ENCODE data around the gene ZDHHC1. TPM values are rescaled to one million over a fixed set of nuclear protein-coding genes. Genes with fewer than 3 reads are reported as not detected.

ZDHHC1 gene
- total RNA-seq, 2 experiments from 2014 or later: 0.36 to 0.40 TPM

DNA sequence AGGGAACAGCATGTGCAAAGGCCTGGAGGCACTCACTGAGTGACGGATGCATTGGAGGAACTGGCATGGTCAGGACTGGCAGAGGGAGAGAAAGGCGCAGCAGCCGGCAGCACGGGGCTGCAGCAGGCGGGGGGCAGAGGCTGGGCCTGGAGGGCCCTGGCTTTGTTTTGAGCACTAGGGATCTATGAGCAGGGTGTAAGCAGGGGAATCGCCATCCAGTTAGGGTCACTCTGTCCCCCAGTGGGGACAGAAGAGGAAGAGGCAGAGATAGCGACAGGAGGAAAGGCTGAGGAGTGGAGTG, 28.8 kb upstream of the ZDHHC1 start:
- H3K27ac Mint-ChIP-seq: no peak overlapping the region
- peaks cover 4% of the 10 kb centered on the region for H3K36me3 Mint-ChIP-seq
- H3K27me3 Mint-ChIP-seq: no peaks in the 10 kb centered on the region
- no peaks in the 10 kb centered on the region for H3K9me3 Mint-ChIP-seq
- no peak overlapping the region for H3K4me3 Mint-ChIP-seq
- ATAC-seq (ENCODE audit: low read depth) (no peak), DNase-seq (no peak)
- POLR2A ChIA-PET: no interaction called here
- H3K4me1 Mint-ChIP-seq: peaks cover 2% of the 10 kb centered on the region

DNA sequence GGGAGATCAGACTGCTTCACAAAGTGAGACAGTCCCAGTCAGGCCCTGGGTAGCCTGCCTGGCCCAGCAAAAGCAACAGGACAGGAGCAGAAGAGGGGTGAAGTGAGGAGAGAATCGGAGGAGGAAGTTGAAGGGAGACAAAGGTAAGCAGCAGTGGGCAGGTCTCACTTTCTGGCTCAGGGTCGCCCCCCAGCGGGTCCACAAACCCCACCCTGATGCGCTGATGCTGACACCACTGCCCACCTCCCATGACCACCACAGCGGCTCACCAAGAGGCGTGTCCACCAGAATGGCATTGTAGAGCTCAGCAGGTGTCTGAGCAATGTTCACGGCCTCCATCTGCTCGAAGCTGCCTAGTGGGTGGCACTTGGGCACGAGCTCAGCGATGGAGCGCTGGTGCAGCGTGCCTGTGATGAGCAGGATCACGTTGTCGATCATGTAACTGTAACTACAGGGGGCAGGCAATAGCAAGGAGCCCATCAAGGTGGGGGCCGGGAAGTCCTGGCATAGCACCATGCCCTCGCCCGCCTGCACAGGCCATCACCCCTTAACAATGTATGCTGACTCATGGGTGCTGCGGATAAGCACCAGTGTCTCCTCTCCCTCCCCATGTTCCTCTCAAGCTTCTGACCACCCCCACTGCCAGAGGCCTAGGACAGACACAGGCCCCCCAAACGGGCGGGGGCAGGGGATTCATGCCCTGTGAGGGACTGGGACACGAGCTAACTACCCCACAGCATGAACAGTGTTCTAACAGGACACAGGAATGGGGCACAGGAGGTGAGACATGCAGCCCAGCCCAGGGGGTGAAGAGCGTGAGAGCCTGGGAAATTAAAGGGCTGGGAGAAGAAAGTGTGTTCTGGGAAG, 28.2 kb upstream of the ZDHHC1 start:
- Mint-ChIP-seq H3K4me3 (no peak overlapping the region), H3K9me3 (no peaks in the 10 kb centered on the region), H3K36me3 (peaks cover 4% of the 10 kb centered on the region), H3K27me3 (no peaks in the 10 kb centered on the region), H3K27ac (no peak overlapping the region), H3K4me1 (peaks cover 2% of the 10 kb centered on the region)
- ATAC-seq (ENCODE audit: low read depth) (no peak), DNase-seq (no peak)
- POLR2A ChIA-PET: no interaction called here

DNA sequence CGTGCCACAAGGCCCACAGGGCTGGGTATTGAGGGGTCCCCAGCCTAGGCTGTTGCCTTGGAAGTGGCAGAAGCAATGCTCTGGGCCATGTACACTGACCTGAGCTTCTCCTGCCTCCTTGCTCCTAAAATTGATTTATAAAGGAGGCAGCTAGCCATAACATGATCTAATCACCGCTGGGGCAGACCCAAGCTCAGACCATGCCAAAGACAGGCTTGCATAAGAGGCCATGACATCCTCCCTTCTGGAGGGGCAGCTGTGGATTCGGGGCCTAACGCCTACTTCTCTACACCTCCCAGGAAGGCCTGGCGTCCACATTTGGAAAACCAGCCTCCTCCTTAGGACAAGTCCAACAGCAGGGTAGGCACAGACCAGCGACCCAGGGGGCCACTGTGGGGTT, 27.0 kb upstream of the ZDHHC1 start:
- POLR2A ChIA-PET: no interaction called here
- DNase-seq: no peak
- Mint-ChIP-seq H3K4me1 (peaks cover 2% of the 10 kb centered on the region), H3K36me3 (peaks cover 9% of the 10 kb centered on the region), H3K27ac (no peak overlapping the region), H3K4me3 (no peak overlapping the region), H3K9me3 (no peaks in the 10 kb centered on the region), H3K27me3 (no peaks in the 10 kb centered on the region)
- no peak for ATAC-seq (ENCODE audit: low read depth)

GRCh38 chr16:67442581-67443255, 26.4 kb upstream of the ZDHHC1 start:
- Mint-ChIP-seq H3K36me3 (peaks cover 10% of the 10 kb centered on the region), H3K27ac (no peak overlapping the region), H3K4me3 (no peak overlapping the region), H3K4me1 (peaks cover 2% of the 10 kb centered on the region), H3K27me3 (no peaks in the 10 kb centered on the region), H3K9me3 (no peaks in the 10 kb centered on the region)
- POLR2A ChIA-PET: no interaction called here
- DNase-seq: no peak
- no peak for ATAC-seq (ENCODE audit: low read depth)

- POLR2A ChIA-PET: no interaction called here
- Mint-ChIP-seq H3K4me1 (peaks cover 2% of the 10 kb centered on the region), H3K27ac (no peak overlapping the region), H3K27me3 (no peaks in the 10 kb centered on the region), H3K4me3 (no peak overlapping the region), H3K9me3 (no peaks in the 10 kb centered on the region), H3K36me3 (peaks cover 12% of the 10 kb centered on the region)
- DNase-seq (no peak), ATAC-seq (ENCODE audit: low read depth) (no peak)
Observed at GRCh38 chr16:67441907-67442306, 25.6 kb upstream of the ZDHHC1 start.

DNA sequence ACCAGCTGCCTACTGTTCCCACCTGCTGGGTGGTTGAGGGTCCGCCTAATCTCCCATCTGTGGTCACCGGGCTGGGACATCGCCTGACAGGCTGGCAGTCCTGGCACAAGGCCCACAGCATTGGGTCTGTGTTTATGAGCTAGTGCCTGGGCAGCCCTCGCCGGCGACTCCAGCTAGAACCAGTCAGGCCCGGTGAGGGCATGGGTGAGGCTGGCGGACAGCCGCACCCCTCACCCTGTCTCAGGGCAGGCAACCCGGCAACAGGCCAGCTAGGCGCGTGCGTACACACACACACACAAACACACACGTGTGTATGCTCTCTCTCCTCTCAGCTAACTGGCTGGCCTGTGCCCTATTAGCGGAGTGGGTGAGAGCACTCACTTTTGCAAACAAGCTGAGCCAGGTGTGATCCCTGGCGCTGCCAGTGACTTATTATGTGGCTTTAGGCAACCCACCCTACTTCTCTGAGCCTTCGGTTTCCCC, 25.0 kb upstream of the ZDHHC1 start:
- Mint-ChIP-seq H3K36me3 (peaks cover 9% of the 10 kb centered on the region), H3K4me1 (peaks cover 2% of the 10 kb centered on the region), H3K27me3 (no peaks in the 10 kb centered on the region), H3K4me3 (no peak overlapping the region), H3K27ac (no peak overlapping the region), H3K9me3 (no peaks in the 10 kb centered on the region)
- DNase-seq (no peak), ATAC-seq (ENCODE audit: low read depth) (no peak)
- POLR2A ChIA-PET: no interaction called here

GRCh38 chr16:67438824-67439393, 22.6 kb upstream of the ZDHHC1 start:
- POLR2A ChIA-PET: no interaction called here

DNA sequence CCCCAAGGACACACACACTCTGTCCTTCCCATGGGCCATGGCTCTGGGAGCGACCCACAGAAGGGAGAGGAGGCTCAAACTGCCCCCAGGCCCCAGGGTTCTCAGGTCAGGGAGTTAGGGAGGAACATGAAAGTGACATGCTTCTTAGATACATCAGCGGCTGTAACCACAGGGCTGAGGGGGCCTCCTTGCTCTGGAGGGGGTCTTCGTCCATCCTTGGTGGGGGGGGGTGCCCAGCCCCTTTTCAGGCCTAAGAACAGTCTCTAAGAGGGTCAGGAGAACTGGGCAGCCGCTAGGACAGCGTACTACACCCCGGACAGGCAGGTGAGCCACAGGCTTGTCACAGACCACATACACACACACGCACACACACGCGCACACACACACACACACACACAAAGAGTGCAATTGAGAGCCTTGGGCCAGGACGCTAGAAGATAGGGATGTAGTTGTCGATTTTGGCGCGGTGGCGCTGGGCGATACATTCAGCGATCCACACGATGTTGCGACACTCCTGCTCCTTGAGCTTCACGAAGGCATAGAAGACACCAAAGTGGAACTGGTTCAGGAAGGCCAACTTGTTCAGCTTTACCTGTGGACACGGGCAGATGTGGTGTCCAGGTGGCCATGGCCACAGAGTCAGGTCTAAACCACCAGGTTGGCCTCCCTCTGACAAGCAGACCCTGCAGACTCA, 22.0 kb upstream of the ZDHHC1 start:
- H3K27ac Mint-ChIP-seq: no peak overlapping the region

More at GRCh38 chr16:67438824-67439393, 22.6 kb upstream of the ZDHHC1 start:
- no peak for ATAC-seq (ENCODE audit: low read depth)
- Mint-ChIP-seq H3K27ac (no peak overlapping the region), H3K4me3 (no peak overlapping the region), H3K9me3 (no peaks in the 10 kb centered on the region), H3K4me1 (peaks cover 2% of the 10 kb centered on the region), H3K36me3 (peaks cover 9% of the 10 kb centered on the region), H3K27me3 (no peaks in the 10 kb centered on the region)
- DNase-seq: no peak

GRCh38 chr16:67437513-67437912, 21.2 kb upstream of the ZDHHC1 start:
- POLR2A ChIA-PET: no interaction called here
- Mint-ChIP-seq H3K36me3 (peaks cover 9% of the 10 kb centered on the region), H3K27me3 (peaks cover 5% of the 10 kb centered on the region), H3K4me1 (peaks cover 3% of the 10 kb centered on the region), H3K27ac (no peak overlapping the region), H3K4me3 (no peak overlapping the region), H3K9me3 (no peaks in the 10 kb centered on the region)
- DNase-seq (no peak), ATAC-seq (ENCODE audit: low read depth) (no peak)

More for the DNA sequence above, 22.0 kb upstream of the ZDHHC1 start:
- Mint-ChIP-seq H3K27me3 (peaks cover 3% of the 10 kb centered on the region), H3K36me3 (peaks cover 9% of the 10 kb centered on the region), H3K4me1 (peaks cover 2% of the 10 kb centered on the region), H3K9me3 (no peaks in the 10 kb centered on the region), H3K4me3 (no peak overlapping the region)
- no peak for ATAC-seq (ENCODE audit: low read depth)
- POLR2A ChIA-PET: no interaction called here
- DNase-seq: no peak

DNA sequence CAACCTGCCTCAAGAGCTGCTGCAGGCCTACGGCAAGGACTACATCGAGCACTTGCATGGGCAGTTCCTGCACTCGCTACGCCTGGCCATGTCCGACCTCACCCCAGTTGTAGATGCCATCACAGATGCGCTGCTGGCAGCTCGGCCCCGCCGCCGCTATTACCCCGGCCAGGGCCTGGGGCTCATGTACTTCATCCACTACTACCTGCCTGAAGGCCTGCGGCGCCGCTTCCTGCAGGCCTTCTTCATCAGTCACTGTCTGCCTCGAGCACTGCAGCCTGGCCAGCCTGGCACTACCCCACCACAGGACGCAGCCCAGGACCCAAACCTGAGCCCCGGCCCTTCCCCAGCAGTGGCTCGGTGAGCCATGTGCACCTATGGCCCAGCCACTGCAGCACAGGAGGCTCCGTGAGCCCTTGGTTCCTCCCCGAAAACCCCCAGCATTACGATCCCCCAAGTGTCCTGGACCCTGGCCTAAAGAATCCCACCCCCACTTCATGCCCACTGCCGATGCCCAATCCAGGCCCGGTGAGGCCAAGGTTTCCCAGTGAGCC, 20.4 kb upstream of the ZDHHC1 start:
- H3K36me3 Mint-ChIP-seq: peaks cover 9% of the 10 kb centered on the region
- ATAC-seq (ENCODE audit: low read depth) (no peak), DNase-seq (no peak)
- peak overlapping the region; percentile 42 for H3K27ac Mint-ChIP-seq
- H3K4me1 Mint-ChIP-seq: peaks cover 4% of the 10 kb centered on the region
- H3K4me3 Mint-ChIP-seq: no peak overlapping the region
- H3K27me3 Mint-ChIP-seq: peaks cover 11% of the 10 kb centered on the region
- H3K9me3 Mint-ChIP-seq: no peaks in the 10 kb centered on the region
- POLR2A ChIA-PET: no interaction called here

GRCh38 chr16:67435758-67436164, 19.5 kb upstream of the ZDHHC1 start:
- Mint-ChIP-seq H3K9me3 (no peaks in the 10 kb centered on the region), H3K36me3 (peaks cover 9% of the 10 kb centered on the region), H3K4me1 (peaks cover 4% of the 10 kb centered on the region), H3K4me3 (no peak overlapping the region), H3K27me3 (peaks cover 14% of the 10 kb centered on the region), H3K27ac (no peak overlapping the region)
- POLR2A ChIA-PET: no interaction called here
- DNase-seq (no peak), ATAC-seq (ENCODE audit: low read depth) (no peak)

- peaks cover 33% of the 10 kb centered on the region for H3K27me3 Mint-ChIP-seq
- H3K9me3 Mint-ChIP-seq: no peaks in the 10 kb centered on the region
- ATAC-seq (ENCODE audit: low read depth) (no peak), DNase-seq (no peak)
- H3K27ac Mint-ChIP-seq: no peak overlapping the region
- H3K4me1 Mint-ChIP-seq: peaks cover 7% of the 10 kb centered on the region
- H3K4me3 Mint-ChIP-seq: no peak overlapping the region
- H3K36me3 Mint-ChIP-seq: peaks cover 4% of the 10 kb centered on the region
- POLR2A ChIA-PET: no interaction called here
Observed at GRCh38 chr16:67433131-67433719, 16.9 kb upstream of the ZDHHC1 start.

DNA sequence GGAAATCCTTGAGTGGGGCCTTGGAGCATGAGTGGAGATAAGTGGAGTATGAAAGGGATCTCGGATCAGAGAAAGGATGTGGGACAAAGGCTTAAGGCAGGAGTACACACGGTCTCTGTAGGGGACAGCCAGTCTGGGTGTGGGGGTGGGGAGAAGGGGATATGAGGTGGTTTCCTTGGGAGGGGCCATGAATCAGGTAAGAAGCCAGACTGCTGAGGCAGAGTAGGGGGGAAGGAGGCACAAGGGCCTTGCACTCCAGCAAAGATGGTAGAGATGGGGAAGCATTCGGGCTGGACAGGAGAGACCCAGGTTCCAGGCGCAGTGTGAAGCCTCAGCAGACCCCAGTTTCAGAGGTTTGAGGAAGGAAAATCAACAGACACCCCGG, 16.2 kb upstream of the ZDHHC1 start:
- no peaks in the 10 kb centered on the region for H3K9me3 Mint-ChIP-seq
- peaks cover 3% of the 10 kb centered on the region for H3K36me3 Mint-ChIP-seq
- POLR2A ChIA-PET: no interaction called here
- peak overlapping the region; percentile 39 for H3K4me3 Mint-ChIP-seq
- no peak for DNase-seq
- H3K27me3 Mint-ChIP-seq: peaks cover 33% of the 10 kb centered on the region
- peaks cover 7% of the 10 kb centered on the region for H3K4me1 Mint-ChIP-seq
- ATAC-seq (ENCODE audit: low read depth): no peak
- H3K27ac Mint-ChIP-seq: no peak overlapping the region

All from activated naive CD8-positive, alpha-beta T cell treated with anti-CD3 and anti-CD28 coated beads, Interleukin-2, amount 10 ng/mL, durations not matched to agents 7 days and 5 days (primary cell).